K562 (cell line): Measurements from ENCODE around the gene SCN5A. TPM values are rescaled to one million over a fixed set of nuclear protein-coding genes. Genes with fewer than 3 reads are reported as not detected.

ENCODE experiments used
- ATAC-seq: fragments of 200-7000 bp; cut with Tn5 transposase; 3 replicates; pipeline ENCODE4 v1.9.1; 2020; ENCODE audit warnings: moderate library complexity
- BruUV-seq: library from RNA; stranded (reverse); fragments of 400-500 nt; replicated peaks from 2 replicates; lab custom pipeline; 2021; lab: Mats Ljungman, UMichigan
- CTCF ChIA-PET: fragments of 300-600 bp; formaldehyde crosslinking; extraction: SDS; loops from one replicate; lab custom pipeline; 2021; ENCODE audit warnings: low intra/inter-chr PET ratio; lab: Yijun Ruan, JAX
- POLR2A ChIA-PET: fragments of 300-600, 350-650 bp; sonication (Branson Sonifier 250); formaldehyde crosslinking; extraction: SDS; loops from one replicate; lab custom pipeline; 2021; ENCODE audit warnings: antibody characterized with exemption, inconsistent platforms; lab: Yijun Ruan, JAX
- DNase-seq, 4 experiments: peaks; one replicate each; pipeline versions ENCODE4 v3.0.0 to v3.0.0-alpha.2; 2011 to 2018; ENCODE audit warnings: low spot score in 3 of 4, mixed read lengths in 3 of 4; ENCODE audit errors: extremely low read depth in 1 of 4
- FAIRE-seq: peaks from 2 replicates; lab custom pipeline; 2011; peaks lifted over from hg19 to GRCh38; lab: Jason Lieb, UNC
- H2AFZ ChIP-seq: 2 replicates; pipeline ENCODE4 v1.6.0; 2011; ENCODE audit warnings: low read depth, low read length, control low read depth, inconsistent platforms
- H3K27ac ChIP-seq: fragments of 200-600 bp; 3 replicates; pipeline ENCODE4 v1.8.0; 2011; ENCODE audit warnings: low read depth, mild to moderate bottlenecking, control low read depth, inconsistent platforms, low read length, moderate library complexity, mixed read lengths; ENCODE audit errors: extremely low read depth
- H3K27me3 ChIP-seq, 2 experiments: fragments of 300-600 bp in 1 of 2; 2 replicates in 1 of 2; 3 replicates in 1 of 2; pipeline versions ENCODE4 v1.6.0 to v1.8.0; 2011; ENCODE audit warnings: inconsistent platforms in 2 of 2, low read length in 2 of 2, mild to moderate bottlenecking in 1 of 2, mixed read lengths in 1 of 2, moderate library complexity in 1 of 2; ENCODE audit not compliant: control insufficient read depth in 2 of 2, insufficient read depth in 2 of 2
- H3K36me3 ChIP-seq: fragments of 300-600 bp; 3 replicates; pipeline ENCODE4 v1.8.0; 2011; ENCODE audit warnings: mild to moderate bottlenecking, low read length, inconsistent platforms; ENCODE audit not compliant: control insufficient read depth, insufficient read depth
- H3K4me1 ChIP-seq, 2 experiments: fragments of 200-600 bp in 1 of 2; replicated peaks in 1 of 2; 2 replicates in 1 of 2; 3 replicates in 1 of 2; pipeline versions ENCODE4 v1.5.1 to v1.8.0; 2011; ENCODE audit warnings: inconsistent platforms in 2 of 2, low read length in 2 of 2, mild to moderate bottlenecking in 1 of 2, mixed read lengths in 1 of 2, moderate library complexity in 1 of 2; ENCODE audit not compliant: control insufficient read depth in 2 of 2, insufficient read depth in 2 of 2
- H3K4me2 ChIP-seq: 2 replicates; pipeline ENCODE4 v1.6.1; 2011; ENCODE audit warnings: low read length, control low read depth, inconsistent platforms, mixed read lengths; ENCODE audit not compliant: insufficient read depth
- H3K4me3 ChIP-seq: fragments of 200-600 bp; sonication (generic), shearing (Covaris generic); 2 replicates; pipeline ENCODE4 v1.5.1; 2016; ENCODE audit warnings: control low read depth, inconsistent platforms
- H3K79me2 ChIP-seq: fragments of 200-600 bp; 3 replicates; pipeline ENCODE4 v1.8.0; 2011; ENCODE audit warnings: low read length, inconsistent platforms; ENCODE audit not compliant: control insufficient read depth, insufficient read depth
- H3K9ac ChIP-seq, 2 experiments: 2 replicates each; pipeline versions ENCODE4 v1.6.0 to v1.6.1; 2011; ENCODE audit warnings: low read depth in 2 of 2, low read length in 2 of 2, control low read depth in 1 of 2, inconsistent platforms in 1 of 2, mild to moderate bottlenecking in 1 of 2, mixed read lengths in 1 of 2; ENCODE audit not compliant: insufficient read depth in 1 of 2
- H3K9me1 ChIP-seq: one replicate; pipeline ENCODE4 v1.6.0; 2011; ENCODE audit warnings: inconsistent platforms, mild to moderate bottlenecking, low read length, moderate library complexity; ENCODE audit not compliant: control insufficient read depth, insufficient read depth
- H3K9me3 ChIP-seq: replicated peaks from 2 replicates; pipeline ENCODE4 v1.5.1; 2011; ENCODE audit warnings: low read depth, low read length, inconsistent platforms; ENCODE audit not compliant: control insufficient read depth, insufficient read depth
- H4K20me1 ChIP-seq: replicated peaks from 2 replicates; pipeline ENCODE4 v1.6.1; 2011; ENCODE audit warnings: low read length, inconsistent platforms, mixed read lengths; ENCODE audit not compliant: control insufficient read depth, insufficient read depth
- ARID1B ChIP-seq: fragments of 450-650 bp; IDR thresholded peaks from 2 replicates; pipeline ENCODE4 v1.6.1; 2016; ENCODE audit warnings: antibody characterized with exemption, mild to moderate bottlenecking, inconsistent platforms
- CAMTA2 ChIP-seq: fragments of 250-450 bp; sonication (Bioruptor Pico); conservative IDR thresholded peaks from 2 replicates; pipeline ENCODE4 v1.5.1; 2022
- ESRRA ChIP-seq: fragments of 450-650 bp; IDR thresholded peaks from 2 replicates; pipeline ENCODE4 v1.6.1; 2014; ENCODE audit warnings: low read depth, mild to moderate bottlenecking, moderate library complexity, borderline replicate concordance
- ETS2 ChIP-seq: IDR thresholded peaks from 2 replicates; pipeline ENCODE4 v1.6.1; 2016; ENCODE audit warnings: borderline replicate concordance, missing genetic modification characterization, mild to moderate bottlenecking, moderate library complexity, missing compliant biosample characterization; ENCODE audit not compliant: poor library complexity, severe bottlenecking
- HLTF ChIP-seq: fragments of 450-650 bp; IDR thresholded peaks from 2 replicates; pipeline ENCODE4 v1.6.1; 2016
- MLLT1 ChIP-seq, 2 experiments: fragments of 450-650 bp; IDR thresholded peaks; 2 replicates each; pipeline ENCODE4 v1.6.1; 2016
- NR0B1 ChIP-seq: fragments of 450-650 bp; IDR thresholded peaks from one replicate; pipeline ENCODE4 v1.6.1; 2018; ENCODE audit warnings: mild to moderate bottlenecking, moderate library complexity; ENCODE audit not compliant: partially characterized antibody
- POLR2G ChIP-seq: fragments of 200-400 bp; formaldehyde crosslinking; IDR thresholded peaks from 2 replicates; pipeline ENCODE4 v1.6.1; 2017; ENCODE audit warnings: low read depth, mild to moderate bottlenecking, antibody characterized with exemption, low read length, moderate library complexity
- SMARCA5 ChIP-seq: fragments of 450-650 bp; IDR thresholded peaks from 2 replicates; pipeline ENCODE4 v1.6.1; 2016
- VEZF1 ChIP-seq: fragments of 200-800 bp; sonication (Bioruptor generic); IDR thresholded peaks from 2 replicates; pipeline ENCODE4 v1.6.1; 2017; ENCODE audit warnings: missing genetic modification characterization, missing compliant biosample characterization
- ZNF134 ChIP-seq: fragments of 250-450 bp; sonication (Bioruptor Pico); conservative IDR thresholded peaks from 2 replicates; pipeline ENCODE4 v1.4.0; 2020
- ZNF384 ChIP-seq: IDR thresholded peaks from 2 replicates; pipeline ENCODE4 v1.6.1; 2012; ENCODE audit warnings: low read depth, low read length, improper control_type of control experiment
- ZNF57 ChIP-seq: fragments of 450-650 bp; formaldehyde crosslinking; IDR thresholded peaks from 2 replicates; pipeline ENCODE4 v1.4.0; 2020; ENCODE audit warnings: mild to moderate bottlenecking, moderate library complexity
- WGBS: fragments of 100-300 bp; shearing (Covaris generic); methylation state at CpG from one replicate; pipeline ENCODE4 v1.1.6; 2016; ENCODE audit warnings: low coverage, mixed read lengths; ENCODE audit not compliant: insufficient coverage; ENCODE audit errors: missing lambda C conversion rate; 5-methylcytosine and 5-hydroxymethylcytosine counted together
- in situ Hi-C: fragments of 300-500 bp; cut with MboI; formaldehyde crosslinking; loops from 4 replicates; pipeline ENCODE4 v1.15.0; 2018; ENCODE audit warnings: inconsistent platforms, mixed read lengths
- intact Hi-C: fragments of 100-400 bp; cut with micrococcal nuclease; formaldehyde crosslinking; loops from 2 replicates; pipeline ENCODE4 v1.14.2; 2022
- polyA plus RNA-seq, 8 experiments: library from polyadenylated mRNA; depleted of rRNA in 4 of 8; stranded (reverse) in 5 of 8; unstranded in 3 of 8; fragments of >200 nt; fragmentation: Nextera tagmentation in 2 of 8; fragmentation: Illumina TruSeq in 1 of 8; extraction: Ambion mirVana in 2 of 8; extraction: Trizol in 1 of 8; gene quantifications; 2 replicates each; pipeline versions ENCODE4 v1.2.1 to v1.2.3, GENCODE V29; 2011 to 2014; ENCODE audit warnings: inconsistent platforms in 1 of 8, missing spikeins in 1 of 8
- total RNA-seq, 7 experiments: library from RNA; depleted of rRNA in 6 of 7; stranded (reverse); fragments of >200 nt in 6 of 7; fragmentation: Illumina TruSeq in 2 of 7; extraction: Trizol in 2 of 7; gene quantifications; 2 replicates each; pipeline versions ENCODE4 v1.2.1 to v1.2.3, GENCODE V29; 2011 to 2021; ENCODE audit warnings: low replicate concordance in 1 of 7

SCN5A gene
- total and polyA plus RNA-seq, 9 of the 15 experiments (the other 6 are each of a cell fraction or from before 2014, with no cell fraction given): 0.07 to 1.4 (median 0.21) TPM; not detected in 2

GRCh38 chr3:38578081-38578475 is 71.4 kb downstream of the SCN5A start (continued):
- TF ChIP-seq ARID1B (no peak), ETS2 (tag) (no peak), ZNF384 (no peak), HLTF (no peak), NR0B1 (no peak), ESRRA (no peak), MLLT1 (IDR thresholded peaks at IDR 0.05) (no peak)

- POLR2A ChIA-PET: no interaction called here
- BruUV-seq: no TSS peak
- Histone ChIP-seq H3K27ac (no peak overlapping the region), H3K9ac (no peak overlapping the region), H3K4me2 (no peak overlapping the region), H3K9me3 (no peaks in the 10 kb centered on the region), H3K27me3 (peaks cover 13 to 76% of the 10 kb centered on the region in 2 experiments), H3K79me2 (no peaks in the 10 kb centered on the region), H3K36me3 (no peaks in the 10 kb centered on the region), H3K4me3 (no peak overlapping the region), H3K4me1 (peaks cover 0 to 7% of the 10 kb centered on the region in 2 experiments; a peak in 1 of 5 replicates), H2AFZ (no peak overlapping the region), H4K20me1 (peaks cover 4% of the 10 kb centered on the region; the same call in 1 of the 2 replicates), H3K9me1 (no peaks in the 10 kb centered on the region)
- ATAC-seq (no peak), FAIRE-seq (no peak), DNase-seq (no peak)
- intact Hi-C loops: no loop called here
- CTCF ChIA-PET: no interaction called here
- in situ Hi-C loops: no loop called here
- 0% methylated on average over 8 of the region's 8 CpGs for WGBS
- TF ChIP-seq CAMTA2 (CRISPR knock-in tag): no peak
- no peak for TF ChIP-seq ZNF57 (CRISPR knock-in tag)
- TF ChIP-seq POLR2G: no peak
- TF ChIP-seq SMARCA5: no peak
- TF ChIP-seq ZNF134 (CRISPR knock-in tag): no peak
- TF ChIP-seq ESRRA: no peak
- no peak for TF ChIP-seq VEZF1 (CRISPR knock-in tag)
Measured at GRCh38 chr3:38577371-38578080, 72.0 kb downstream of the SCN5A start.
